ENCODE results near the gene CRTC2. TPM values are rescaled to one million over a fixed set of nuclear protein-coding genes. Genes with fewer than 3 reads are reported as not detected.

Gene CRTC2
- total and polyA plus RNA-seq, 9 of the 15 experiments (the other 6 are each of a cell fraction or from before 2014, with no cell fraction given): 2.7 to 26.4 (median 10.2) TPM

DNA sequence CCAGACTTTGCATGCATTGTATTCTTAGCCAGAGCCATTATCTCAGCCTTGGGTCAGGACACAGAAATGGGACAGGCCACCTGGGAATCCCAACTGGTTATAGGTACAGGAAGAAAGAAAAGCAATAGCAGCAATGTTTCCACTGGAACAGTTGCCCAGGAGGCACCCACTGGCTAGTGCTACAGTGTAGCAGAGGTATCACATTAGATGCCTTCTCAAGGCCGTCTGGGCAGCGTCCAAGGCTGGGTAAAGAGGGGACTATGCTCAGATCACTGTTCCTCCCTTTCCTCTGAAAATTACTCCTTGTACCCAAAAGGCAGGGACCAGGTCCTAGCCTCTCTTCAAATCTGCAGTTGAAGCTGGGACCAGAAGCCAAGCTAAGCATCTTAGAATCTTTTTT is 11.9 kb upstream of the CRTC2 start (continued):
- TF ChIP-seq, protein P1, sequence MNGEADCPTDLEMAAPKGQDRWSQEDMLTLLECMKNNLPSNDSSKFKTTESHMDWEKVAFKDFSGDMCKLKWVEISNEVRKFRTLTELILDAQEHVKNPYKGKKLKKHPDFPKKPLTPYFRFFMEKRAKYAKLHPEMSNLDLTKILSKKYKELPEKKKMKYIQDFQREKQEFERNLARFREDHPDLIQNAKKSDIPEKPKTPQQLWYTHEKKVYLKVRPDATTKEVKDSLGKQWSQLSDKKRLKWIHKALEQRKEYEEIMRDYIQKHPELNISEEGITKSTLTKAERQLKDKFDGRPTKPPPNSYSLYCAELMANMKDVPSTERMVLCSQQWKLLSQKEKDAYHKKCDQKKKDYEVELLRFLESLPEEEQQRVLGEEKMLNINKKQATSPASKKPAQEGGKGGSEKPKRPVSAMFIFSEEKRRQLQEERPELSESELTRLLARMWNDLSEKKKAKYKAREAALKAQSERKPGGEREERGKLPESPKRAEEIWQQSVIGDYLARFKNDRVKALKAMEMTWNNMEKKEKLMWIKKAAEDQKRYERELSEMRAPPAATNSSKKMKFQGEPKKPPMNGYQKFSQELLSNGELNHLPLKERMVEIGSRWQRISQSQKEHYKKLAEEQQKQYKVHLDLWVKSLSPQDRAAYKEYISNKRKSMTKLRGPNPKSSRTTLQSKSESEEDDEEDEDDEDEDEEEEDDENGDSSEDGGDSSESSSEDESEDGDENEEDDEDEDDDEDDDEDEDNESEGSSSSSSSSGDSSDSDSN (IDR thresholded peaks at IDR 0.05; ENCODE audit: borderline replicate concordance in 1 of 2, low read depth in 2 of 2, low read length in 2 of 2): no peak
- TF ChIP-seq HCFC1 (IDR thresholded peaks at IDR 0.05; ENCODE audit: low read depth, low read length) (no peak), TGIF2 (CRISPR knock-in tag; IDR thresholded peaks at IDR 0.05) (no peak), ZNF12 (CRISPR knock-in tag; IDR thresholded peaks at IDR 0.05) (no peak), ZSCAN32 (CRISPR knock-in tag; IDR thresholded peaks at IDR 0.05) (no peak), NR0B1 (IDR thresholded peaks at IDR 0.05; ENCODE audit: partially characterized antibody) (no peak), CUX1 (CRISPR knock-in tag; IDR thresholded peaks at IDR 0.05) (no peak), FIP1L1 (IDR thresholded peaks at IDR 0.05; ENCODE audit: low read depth, low read length, poor library complexity, severe bottlenecking) (no peak), ZNF408 (CRISPR knock-in tag; IDR thresholded peaks at IDR 0.05; ENCODE audit: low read depth) (no peak)
- TF ChIP-seq, protein P2, sequence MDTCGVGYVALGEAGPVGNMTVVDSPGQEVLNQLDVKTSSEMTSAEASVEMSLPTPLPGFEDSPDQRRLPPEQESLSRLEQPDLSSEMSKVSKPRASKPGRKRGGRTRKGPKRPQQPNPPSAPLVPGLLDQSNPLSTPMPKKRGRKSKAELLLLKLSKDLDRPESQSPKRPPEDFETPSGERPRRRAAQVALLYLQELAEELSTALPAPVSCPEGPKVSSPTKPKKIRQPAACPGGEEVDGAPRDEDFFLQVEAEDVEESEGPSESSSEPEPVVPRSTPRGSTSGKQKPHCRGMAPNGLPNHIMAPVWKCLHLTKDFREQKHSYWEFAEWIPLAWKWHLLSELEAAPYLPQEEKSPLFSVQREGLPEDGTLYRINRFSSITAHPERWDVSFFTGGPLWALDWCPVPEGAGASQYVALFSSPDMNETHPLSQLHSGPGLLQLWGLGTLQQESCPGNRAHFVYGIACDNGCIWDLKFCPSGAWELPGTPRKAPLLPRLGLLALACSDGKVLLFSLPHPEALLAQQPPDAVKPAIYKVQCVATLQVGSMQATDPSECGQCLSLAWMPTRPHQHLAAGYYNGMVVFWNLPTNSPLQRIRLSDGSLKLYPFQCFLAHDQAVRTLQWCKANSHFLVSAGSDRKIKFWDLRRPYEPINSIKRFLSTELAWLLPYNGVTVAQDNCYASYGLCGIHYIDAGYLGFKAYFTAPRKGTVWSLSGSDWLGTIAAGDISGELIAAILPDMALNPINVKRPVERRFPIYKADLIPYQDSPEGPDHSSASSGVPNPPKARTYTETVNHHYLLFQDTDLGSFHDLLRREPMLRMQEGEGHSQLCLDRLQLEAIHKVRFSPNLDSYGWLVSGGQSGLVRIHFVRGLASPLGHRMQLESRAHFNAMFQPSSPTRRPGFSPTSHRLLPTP (IDR thresholded peaks at IDR 0.05; ENCODE audit: borderline replicate concordance, extremely low read depth, insufficient read length): no peak

Data from K562 (cell line).